ENCODE data around the gene PRKCI. TPM values are rescaled to one million over a fixed set of nuclear protein-coding genes. Genes with fewer than 3 reads are reported as not detected.

PRKCI gene
- polyA plus RNA-seq, 2 of the 4 experiments (the other 2 are of a cell fraction) = 19.2 to 52.6 TPM

DNA sequence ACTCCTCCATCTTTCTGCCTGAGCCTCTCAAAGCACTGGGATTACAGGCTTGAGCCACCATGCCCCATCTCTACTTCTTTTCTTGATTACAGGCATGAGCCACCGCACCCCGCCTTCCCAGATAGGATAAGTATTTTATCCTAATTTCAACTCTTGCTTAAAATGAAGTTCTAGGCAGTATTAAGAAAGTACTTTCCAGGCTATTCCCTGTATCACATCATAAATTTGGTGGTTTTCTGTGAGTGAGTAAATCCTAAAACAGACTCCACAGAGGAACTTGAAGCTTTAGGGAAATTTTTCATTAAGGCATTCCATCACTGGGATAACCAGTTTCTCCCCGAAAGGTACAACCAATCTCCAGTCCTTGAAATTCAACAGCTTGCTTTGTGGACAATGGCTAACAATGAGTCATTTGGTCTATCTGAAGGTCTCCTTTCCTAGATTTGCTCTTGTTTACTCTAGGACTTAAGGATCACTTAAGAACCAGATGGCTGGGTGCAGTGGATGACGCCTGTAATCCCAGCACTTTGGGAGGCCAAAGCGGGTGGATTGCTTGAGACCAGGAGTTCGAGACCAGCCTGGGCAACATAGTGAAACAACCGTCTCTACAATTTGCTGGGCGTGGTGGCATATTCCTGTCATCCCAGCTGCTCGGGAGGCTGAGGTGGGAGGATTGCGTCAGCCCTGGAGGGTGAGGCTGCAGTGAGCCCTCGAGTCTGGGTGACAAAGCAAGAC, 85.6 kb downstream of the PRKCI start:
- H3K4me1 ChIP-seq = peaks cover 34% of the 10 kb centered on the region
- H3K4me3 ChIP-seq = no peak overlapping the region
- H3K27ac ChIP-seq = peak overlapping the region; percentile 42 to 74; a peak in 4 of 6 replicates
- DNase-seq (ENCODE audit: low read depth in 1 of 2, low spot score in 1 of 2) = peak; percentile 35 to 84
- POLR2A ChIA-PET = interaction anchor here (2.6 kb wide), 1 partner anchor 49 kb away, joined by 13 read pairs; the partner anchor contains the start of gene SKIL
- H3K9me3 ChIP-seq = no peaks in the 10 kb centered on the region
- H3K4me2 ChIP-seq = peak overlapping the region; percentile 54
- WGBS (ENCODE audit: missing lambda C conversion rate) = 43% methylated on average over 11 of the region's 11 CpGs
- peak; percentile 68 for FAIRE-seq
- no peak for TF ChIP-seq HDAC2 (IDR thresholded peaks at IDR 0.05)
- TF ChIP-seq SREBF2 (IDR thresholded peaks at IDR 0.05) = no peak
- TF ChIP-seq, protein P1, sequence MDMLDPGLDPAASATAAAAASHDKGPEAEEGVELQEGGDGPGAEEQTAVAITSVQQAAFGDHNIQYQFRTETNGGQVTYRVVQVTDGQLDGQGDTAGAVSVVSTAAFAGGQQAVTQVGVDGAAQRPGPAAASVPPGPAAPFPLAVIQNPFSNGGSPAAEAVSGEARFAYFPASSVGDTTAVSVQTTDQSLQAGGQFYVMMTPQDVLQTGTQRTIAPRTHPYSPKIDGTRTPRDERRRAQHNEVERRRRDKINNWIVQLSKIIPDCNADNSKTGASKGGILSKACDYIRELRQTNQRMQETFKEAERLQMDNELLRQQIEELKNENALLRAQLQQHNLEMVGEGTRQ (IDR thresholded peaks at IDR 0.05) = no peak
- TF ChIP-seq JUN (IDR thresholded peaks at IDR 0.05) = peak in 1 of 2 experiments; percentile 42; a peak in 1 of 5 replicates
- TF ChIP-seq CEBPB (IDR thresholded peaks at IDR 0.05) = peak in 1 of 2 experiments; percentile 55; a peak in 2 of 4 replicates
- no peak for TF ChIP-seq CBX2 (IDR thresholded peaks at IDR 0.05; ENCODE audit: borderline replicate concordance, low read depth)
- peak; percentile 13; the same call in 1 of the 2 replicates for TF ChIP-seq FOSL2 (IDR thresholded peaks at IDR 0.05)
- peak; percentile 80 for TF ChIP-seq FOSL2 (CRISPR knock-in tag; IDR thresholded peaks at IDR 0.05)
- TF ChIP-seq EHF (CRISPR knock-in tag; IDR thresholded peaks at IDR 0.05) = no peak
- TF ChIP-seq, protein P2, sequence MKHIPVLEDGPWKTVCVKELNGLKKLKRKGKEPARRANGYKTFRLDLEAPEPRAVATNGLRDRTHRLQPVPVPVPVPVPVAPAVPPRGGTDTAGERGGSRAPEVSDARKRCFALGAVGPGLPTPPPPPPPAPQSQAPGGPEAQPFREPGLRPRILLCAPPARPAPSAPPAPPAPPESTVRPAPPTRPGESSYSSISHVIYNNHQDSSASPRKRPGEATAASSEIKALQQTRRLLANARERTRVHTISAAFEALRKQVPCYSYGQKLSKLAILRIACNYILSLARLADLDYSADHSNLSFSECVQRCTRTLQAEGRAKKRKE (CRISPR knock-in tag; IDR thresholded peaks at IDR 0.05; ENCODE audit: low read depth) = 0 out of 2 replicates have a peak, but pooled peaks have one; percentile 33
- TF ChIP-seq GATA3 (IDR thresholded peaks at IDR 0.05; ENCODE audit: borderline replicate concordance) = peak; percentile 24; the same call in 1 of the 2 replicates
- no peak for TF ChIP-seq BHLHE40 (IDR thresholded peaks at IDR 0.05; ENCODE audit: low read depth, low read length)
- no peak for TF ChIP-seq ZSCAN20 (CRISPR knock-in tag; IDR thresholded peaks at IDR 0.05)
- TF ChIP-seq, protein P3, sequence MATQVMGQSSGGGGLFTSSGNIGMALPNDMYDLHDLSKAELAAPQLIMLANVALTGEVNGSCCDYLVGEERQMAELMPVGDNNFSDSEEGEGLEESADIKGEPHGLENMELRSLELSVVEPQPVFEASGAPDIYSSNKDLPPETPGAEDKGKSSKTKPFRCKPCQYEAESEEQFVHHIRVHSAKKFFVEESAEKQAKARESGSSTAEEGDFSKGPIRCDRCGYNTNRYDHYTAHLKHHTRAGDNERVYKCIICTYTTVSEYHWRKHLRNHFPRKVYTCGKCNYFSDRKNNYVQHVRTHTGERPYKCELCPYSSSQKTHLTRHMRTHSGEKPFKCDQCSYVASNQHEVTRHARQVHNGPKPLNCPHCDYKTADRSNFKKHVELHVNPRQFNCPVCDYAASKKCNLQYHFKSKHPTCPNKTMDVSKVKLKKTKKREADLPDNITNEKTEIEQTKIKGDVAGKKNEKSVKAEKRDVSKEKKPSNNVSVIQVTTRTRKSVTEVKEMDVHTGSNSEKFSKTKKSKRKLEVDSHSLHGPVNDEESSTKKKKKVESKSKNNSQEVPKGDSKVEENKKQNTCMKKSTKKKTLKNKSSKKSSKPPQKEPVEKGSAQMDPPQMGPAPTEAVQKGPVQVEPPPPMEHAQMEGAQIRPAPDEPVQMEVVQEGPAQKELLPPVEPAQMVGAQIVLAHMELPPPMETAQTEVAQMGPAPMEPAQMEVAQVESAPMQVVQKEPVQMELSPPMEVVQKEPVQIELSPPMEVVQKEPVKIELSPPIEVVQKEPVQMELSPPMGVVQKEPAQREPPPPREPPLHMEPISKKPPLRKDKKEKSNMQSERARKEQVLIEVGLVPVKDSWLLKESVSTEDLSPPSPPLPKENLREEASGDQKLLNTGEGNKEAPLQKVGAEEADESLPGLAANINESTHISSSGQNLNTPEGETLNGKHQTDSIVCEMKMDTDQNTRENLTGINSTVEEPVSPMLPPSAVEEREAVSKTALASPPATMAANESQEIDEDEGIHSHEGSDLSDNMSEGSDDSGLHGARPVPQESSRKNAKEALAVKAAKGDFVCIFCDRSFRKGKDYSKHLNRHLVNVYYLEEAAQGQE (IDR thresholded peaks at IDR 0.05) = no peak
- no peak for TF ChIP-seq PHF8 (IDR thresholded peaks at IDR 0.05; ENCODE audit: borderline replicate concordance, low read depth)
- no peak for TF ChIP-seq EP300 (IDR thresholded peaks at IDR 0.05)
- TF ChIP-seq RAD21 (conservative IDR thresholded peaks at IDR 0.05 in 1 of 2, IDR thresholded peaks at IDR 0.05 in 1 of 2) = no peak
- TF ChIP-seq, protein P4, sequence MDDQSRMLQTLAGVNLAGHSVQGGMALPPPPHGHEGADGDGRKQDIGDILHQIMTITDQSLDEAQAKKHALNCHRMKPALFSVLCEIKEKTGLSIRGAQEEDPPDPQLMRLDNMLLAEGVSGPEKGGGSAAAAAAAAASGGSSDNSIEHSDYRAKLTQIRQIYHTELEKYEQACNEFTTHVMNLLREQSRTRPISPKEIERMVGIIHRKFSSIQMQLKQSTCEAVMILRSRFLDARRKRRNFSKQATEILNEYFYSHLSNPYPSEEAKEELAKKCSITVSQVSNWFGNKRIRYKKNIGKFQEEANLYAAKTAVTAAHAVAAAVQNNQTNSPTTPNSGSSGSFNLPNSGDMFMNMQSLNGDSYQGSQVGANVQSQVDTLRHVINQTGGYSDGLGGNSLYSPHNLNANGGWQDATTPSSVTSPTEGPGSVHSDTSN (IDR thresholded peaks at IDR 0.05) = no peak
- TF ChIP-seq, protein P5, sequence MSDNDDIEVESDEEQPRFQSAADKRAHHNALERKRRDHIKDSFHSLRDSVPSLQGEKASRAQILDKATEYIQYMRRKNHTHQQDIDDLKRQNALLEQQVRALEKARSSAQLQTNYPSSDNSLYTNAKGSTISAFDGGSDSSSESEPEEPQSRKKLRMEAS (IDR thresholded peaks at IDR 0.05) = peak; percentile 42; the same call in 1 of the 2 replicates
- TF ChIP-seq ZNF302 (CRISPR knock-in tag; IDR thresholded peaks at IDR 0.05) = no peak
- CTCF ChIA-PET = interaction anchor here (1.0 to 8.2 kb wide), 7 partner anchors 9 to 105 kb away, joined by 3 to 57 read pairs (median 4); partner anchors contain the start of gene SKIL
- ATAC-seq = peak; percentile 55 to 72; a peak in 3 of 6 replicates

All from A549 (cell line).